HEK293 (cell line): Measurements from ENCODE around the gene TCF15.

Experiments
- CTCF ChIP-seq: fragments of 450-650 bp; formaldehyde crosslinking; IDR thresholded peaks from 2 replicates; pipeline ENCODE4 v1.5.1; 2016; ENCODE audit warnings: missing biosample characterization, missing genetic modification characterization
- ELK4 ChIP-seq: IDR thresholded peaks from 2 replicates; pipeline ENCODE4 v1.6.1; 2011; ENCODE audit warnings: mild to moderate bottlenecking, low read depth, low read length, borderline replicate concordance
- REPIN1 ChIP-seq: fragments of 450-650 bp; formaldehyde crosslinking; IDR thresholded peaks from 2 replicates; pipeline ENCODE4 v1.5.1; 2017; ENCODE audit warnings: missing biosample characterization, missing genetic modification characterization, low read depth
- SP7 ChIP-seq: fragments of 450-650 bp; formaldehyde crosslinking; IDR thresholded peaks from 2 replicates; pipeline ENCODE4 v1.5.1; 2016; ENCODE audit warnings: missing biosample characterization, missing genetic modification characterization
- ZNF335 ChIP-seq: fragments of 450-650 bp; formaldehyde crosslinking; conservative IDR thresholded peaks from 2 replicates; pipeline ENCODE4 v1.5.1; 2016; ENCODE audit warnings: missing biosample characterization, missing genetic modification characterization
- ZNF404 ChIP-seq: fragments of 450-650 bp; formaldehyde crosslinking; IDR thresholded peaks from 2 replicates; pipeline ENCODE4 v1.5.1; 2017; ENCODE audit warnings: missing biosample characterization, missing genetic modification characterization
- ZNF514 ChIP-seq: fragments of 450-650 bp; formaldehyde crosslinking; IDR thresholded peaks from 2 replicates; pipeline ENCODE4 v1.5.1; 2016; ENCODE audit warnings: missing biosample characterization, missing genetic modification characterization
- ZNF777 ChIP-seq: fragments of 450-650 bp; formaldehyde crosslinking; IDR thresholded peaks from 2 replicates; pipeline ENCODE4 v1.5.1; 2017; ENCODE audit warnings: missing biosample characterization, missing genetic modification characterization, borderline replicate concordance
- ZNF785 ChIP-seq: fragments of 450-650 bp; formaldehyde crosslinking; IDR thresholded peaks from 2 replicates; pipeline ENCODE4 v1.5.1; 2016; ENCODE audit warnings: missing biosample characterization, missing genetic modification characterization

GRCh38 chr20:600141-600540, 10.0 kb downstream of the TCF15 start:
- TF ChIP-seq CTCF (tag by site-specific recombination) (no peak), SP7 (tag by site-specific recombination) (no peak), ZNF335 (no peak), ELK4 (no peak), ZNF514 (tag by site-specific recombination) (no peak), ZNF777 (tag by site-specific recombination) (no peak), ZNF404 (tag by site-specific recombination) (no peak), REPIN1 (tag by site-specific recombination) (no peak), ZNF785 (no peak)
